Right renal cortex interstitium (tissue), 3 donors: ENCODE results near the gene OR2V2. TPM values are rescaled to one million over a fixed set of nuclear protein-coding genes. Genes with fewer than 3 reads are reported as not detected.

Experiments
- DNase-seq, 3 donors: peaks; one replicate each; pipeline ENCODE4 v3.0.0-alpha.2; 2013; ENCODE audit warnings: low read depth in 3 of 3, low spot score in 2 of 3
- polyA plus RNA-seq, 3 donors: library from polyadenylated mRNA; unstranded; fragments of 120-200 nt; gene quantifications; one replicate each; pipeline ENCODE4 v1.2.1, GENCODE V29; 2013; ENCODE audit not compliant: insufficient read length in 3 of 3

The OR2V2 gene
- polyA plus RNA-seq, 3 donors, result 0.04 TPM; not detected in 2

- no peak for DNase-seq
Observed at GRCh38 chr5:181203777-181204112, 56.4 kb downstream of the OR2V2 start.

- no peak for DNase-seq
Observed at GRCh38 chr5:181204113-181204825, 56.9 kb downstream of the OR2V2 start.

DNA sequence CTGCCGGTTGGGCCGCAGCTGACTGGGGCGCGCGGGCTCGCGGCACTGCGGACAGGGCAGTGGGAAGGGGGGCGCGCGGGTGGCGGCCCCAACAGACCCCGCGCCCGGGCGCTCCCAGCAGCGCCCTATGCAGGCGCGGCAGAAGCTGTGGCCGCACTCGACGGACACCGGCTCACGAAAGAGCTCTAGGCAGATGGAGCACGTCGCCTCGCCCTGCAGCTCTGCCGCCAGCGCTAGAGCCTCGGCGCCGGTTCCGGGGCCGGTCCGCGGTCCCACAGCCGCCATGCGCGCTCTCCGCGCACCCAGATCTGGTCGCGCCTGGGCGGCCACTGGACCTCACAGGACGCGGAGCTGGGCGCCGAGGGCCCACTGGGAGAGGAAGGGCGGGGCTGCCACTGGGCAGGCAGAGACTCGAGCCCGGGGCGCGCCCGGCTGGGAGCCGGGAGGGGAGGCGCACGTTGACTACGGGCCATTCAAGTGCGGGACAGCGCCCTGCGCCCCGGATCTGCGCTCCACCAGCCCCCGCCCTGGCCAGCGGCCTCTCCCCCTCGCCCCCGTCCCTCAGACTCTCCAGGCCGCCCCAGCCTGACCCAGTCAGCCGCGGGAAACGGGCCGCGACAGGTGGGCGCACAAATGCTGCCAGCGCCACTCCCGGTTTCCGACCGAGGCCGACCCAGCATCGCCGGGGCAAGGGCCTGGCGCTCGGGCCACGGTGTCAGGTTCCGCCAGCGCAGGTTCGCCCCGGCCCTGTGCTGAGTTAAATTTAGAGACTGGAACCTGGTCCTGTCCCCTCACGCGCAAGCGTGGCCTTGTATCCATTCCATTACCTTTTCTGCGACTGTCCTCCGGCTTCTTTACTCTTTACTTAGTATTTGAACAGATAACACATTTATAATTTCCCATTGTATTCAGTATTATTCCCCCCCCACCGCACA lies 57.7 kb downstream of the OR2V2 start, which contains the start of gene TRIM7:
TSS of gene TRIM7 (minus strand) at position 371 of the 935 bp plus-strand sequence. CDS start at position 285, 86 bp downstream.
- DNase-seq, result no peak

DNA sequence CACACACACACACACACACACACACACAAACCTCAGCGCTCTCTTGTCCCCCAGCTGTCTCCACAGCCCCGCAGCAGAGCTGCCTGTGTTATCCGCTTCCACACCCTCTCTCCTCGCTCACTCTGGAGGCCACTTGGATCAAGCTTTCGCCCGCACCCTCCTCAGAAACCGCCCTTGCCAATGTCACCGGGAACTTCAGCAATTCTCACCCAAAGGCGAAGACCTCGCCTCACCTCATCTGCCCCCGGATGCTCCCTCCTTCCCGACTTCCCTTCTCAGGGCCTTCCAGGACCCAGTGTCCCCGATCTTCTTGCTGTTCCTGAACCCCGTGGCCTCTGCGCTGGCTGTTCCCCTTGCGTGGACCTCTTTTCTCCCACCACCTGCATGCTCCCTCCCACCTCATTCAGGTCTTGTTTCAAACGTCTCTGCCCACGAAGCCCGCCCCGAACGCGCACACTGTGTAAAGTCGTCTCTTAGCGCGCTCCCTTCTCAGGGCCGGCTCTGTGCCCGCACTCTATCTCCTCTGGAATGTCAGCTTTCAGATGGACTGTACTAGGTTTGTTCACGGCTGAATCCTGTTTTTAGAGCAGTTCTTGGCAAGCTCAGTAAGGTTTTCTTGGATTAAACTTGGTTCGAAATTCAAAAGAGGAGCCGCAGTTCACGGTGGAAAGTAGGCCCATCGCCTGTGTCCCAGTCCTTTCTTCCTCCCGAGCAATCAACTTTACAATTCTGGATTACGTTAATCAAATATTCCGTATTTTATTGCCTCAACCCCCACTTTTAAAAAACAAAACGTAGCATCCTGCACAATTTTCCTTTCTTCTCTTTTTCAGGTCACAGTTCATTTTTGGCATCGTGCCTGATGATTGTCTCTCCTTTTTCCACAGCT lies 58.6 kb downstream of the OR2V2 start:
- DNase-seq, result no peak

GRCh38 chr5:181207214-181207959 lies 60.0 kb downstream of the OR2V2 start:
- DNase-seq, result no peak

DNA sequence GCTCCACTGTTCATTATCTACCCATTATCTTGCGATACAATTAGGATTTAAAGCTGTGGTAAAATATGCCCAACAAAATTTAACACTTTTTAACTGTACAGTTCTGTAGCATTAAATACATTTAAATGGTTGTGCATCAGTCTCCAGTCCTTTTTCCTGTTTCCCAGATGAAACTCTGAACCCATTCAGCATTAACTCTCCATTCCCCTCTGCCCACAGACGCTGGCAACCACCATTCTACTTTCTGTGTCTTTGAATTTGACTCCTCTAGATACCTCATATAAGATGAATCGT lies 60.5 kb downstream of the OR2V2 start:
- no peak for DNase-seq

Other genes starting within 250 kb of the OR2V2 start
- gene BTNL8, start 248.4 kb upstream of the OR2V2 start, polyA plus RNA-seq, result under 1 TPM; 0.44 to 0.58 (median 0.54) TPM
- under 1 TPM; 0.11 to 0.43 (median 0.13) TPM for gene BTNL3, start 158.7 kb upstream of the OR2V2 start, polyA plus RNA-seq
- 1 to 10 TPM; 5.4 to 8.0 (median 6.9) TPM for gene BTNL9, start 107.3 kb upstream of the OR2V2 start, polyA plus RNA-seq
- gene OR2V1, start 16.4 kb upstream of the OR2V2 start, polyA plus RNA-seq, result under 1 TPM in 1 of 3 donors, not detected in 2; 0.07 TPM
- under 1 TPM; 0.13 to 0.31 (median 0.29) TPM for gene TRIM7, start 57.6 kb downstream of the OR2V2 start, polyA plus RNA-seq
- 10 to 100 TPM; 30.5 to 35.2 (median 32.2) TPM for gene TRIM41, start 75.7 kb downstream of the OR2V2 start, polyA plus RNA-seq
- gene RACK1, start 96.3 kb downstream of the OR2V2 start, polyA plus RNA-seq, result 1,000 to 10,000 TPM; 2,869 to 3,030 (median 2,913) TPM
- 10 to 100 TPM; 23.3 to 24.7 (median 24.4) TPM for gene TRIM52, start 113.6 kb downstream of the OR2V2 start, polyA plus RNA-seq
- not detected for gene OR4F3, start 219.7 kb downstream of the OR2V2 start, polyA plus RNA-seq